GM03348 (cell line): ENCODE results near the gene ARHGAP32.
"Not testable (repeated sequence)": the region's sequence is repeated elsewhere in the genome, so short reads cannot be mapped to it uniquely, and the experiment has no call there.

ENCODE experiments used
- DNase-seq: peaks from one replicate; pipeline ENCODE4 v3.0.0; 2012; ENCODE audit warnings: low spot score

The ARHGAP32 gene

GRCh38 chr11:128933481-128934178 is 258.5 kb downstream of the ARHGAP32 start:
- no peak for DNase-seq

- no peak for DNase-seq
Measured at GRCh38 chr11:128931668-128932067, 260.5 kb downstream of the ARHGAP32 start.

GRCh38 chr11:128931066-128931465 is 261.1 kb downstream of the ARHGAP32 start:
- no peak for DNase-seq

GRCh38 chr11:128929991-128930390 is 262.1 kb downstream of the ARHGAP32 start:
- DNase-seq: peak; percentile 38

- no peak for DNase-seq
Measured at GRCh38 chr11:128929468-128929867, 262.7 kb downstream of the ARHGAP32 start.

GRCh38 chr11:128928400-128928799 is 263.7 kb downstream of the ARHGAP32 start:
- no peak for DNase-seq

- no peak for DNase-seq
Measured at GRCh38 chr11:128927683-128928336, 264.3 kb downstream of the ARHGAP32 start.

GRCh38 chr11:128927108-128927461 is 265.0 kb downstream of the ARHGAP32 start:
- DNase-seq: no peak

- no peak for DNase-seq
Measured at GRCh38 chr11:128926437-128927107, 265.6 kb downstream of the ARHGAP32 start.

- DNase-seq: no peak
Measured at GRCh38 chr11:128926000-128926399, 266.1 kb downstream of the ARHGAP32 start.

- DNase-seq: no peak
Measured at GRCh38 chr11:128925250-128925600, 266.9 kb downstream of the ARHGAP32 start.

- DNase-seq: no peak
Measured at GRCh38 chr11:128924510-128925249, 267.4 kb downstream of the ARHGAP32 start.

- DNase-seq: no peak
Measured at GRCh38 chr11:128924104-128924503, 268.0 kb downstream of the ARHGAP32 start.

- no peak for DNase-seq
Measured at GRCh38 chr11:128921793-128922192, 270.3 kb downstream of the ARHGAP32 start.

- DNase-seq: no peak
Measured at GRCh38 chr11:128920666-128921065, 271.5 kb downstream of the ARHGAP32 start.

GRCh38 chr11:128919635-128920034 is 272.5 kb downstream of the ARHGAP32 start:
- DNase-seq: not testable (repeated sequence)

GRCh38 chr11:128919216-128919615 is 272.9 kb downstream of the ARHGAP32 start:
- DNase-seq: no peak

GRCh38 chr11:128917144-128917724 is 274.9 kb downstream of the ARHGAP32 start:
- DNase-seq: no peak

- DNase-seq: no peak
Measured at GRCh38 chr11:128916681-128917080, 275.4 kb downstream of the ARHGAP32 start.

- DNase-seq: no peak
Measured at GRCh38 chr11:128916037-128916572, 276.0 kb downstream of the ARHGAP32 start.

GRCh38 chr11:128915149-128915521 is 277.0 kb downstream of the ARHGAP32 start:
- no peak for DNase-seq
